CD4-positive, alpha-beta T cell treated with Interleukin-2 at 100 ng/mL for 4 hours (primary cell): ENCODE results near the gene BTBD9.

Source experiments
- DNase-seq: peaks from one replicate; pipeline ENCODE4 v3.0.0-alpha.2; 2020; ENCODE audit warnings: low spot score

BTBD9 gene

GRCh38 chr6:38341496-38341895, 298.2 kb downstream of the BTBD9 start:
- no peak for DNase-seq

GRCh38 chr6:38339914-38340313, 299.8 kb downstream of the BTBD9 start:
- DNase-seq: no peak

GRCh38 chr6:38337819-38338465, 301.8 kb downstream of the BTBD9 start:
- no peak for DNase-seq

GRCh38 chr6:38336922-38337321, 302.8 kb downstream of the BTBD9 start:
- no peak for DNase-seq

- DNase-seq: no peak
These were observed 312.9 kb downstream of the BTBD9 start for GRCh38 chr6:38326837-38327236.

GRCh38 chr6:38323216-38323615, 316.5 kb downstream of the BTBD9 start:
- no peak for DNase-seq

GRCh38 chr6:38322138-38322537, 317.6 kb downstream of the BTBD9 start:
- no peak for DNase-seq

GRCh38 chr6:38320843-38321242, 318.9 kb downstream of the BTBD9 start:
- no peak for DNase-seq

- no peak for DNase-seq
These were observed 319.4 kb downstream of the BTBD9 start for GRCh38 chr6:38320358-38320757.

GRCh38 chr6:38319256-38320212, 320.2 kb downstream of the BTBD9 start:
- no peak for DNase-seq

GRCh38 chr6:38316099-38316868, 323.4 kb downstream of the BTBD9 start:
- no peak for DNase-seq

- no peak for DNase-seq
These were observed 328.5 kb downstream of the BTBD9 start for GRCh38 chr6:38311201-38311600.

- no peak for DNase-seq
These were observed 329.7 kb downstream of the BTBD9 start for GRCh38 chr6:38310061-38310460.

GRCh38 chr6:38307740-38308139, 332.0 kb downstream of the BTBD9 start:
- DNase-seq: no peak

GRCh38 chr6:38306931-38307330, 332.8 kb downstream of the BTBD9 start:
- no peak for DNase-seq

GRCh38 chr6:38305995-38306681, 333.6 kb downstream of the BTBD9 start:
- DNase-seq: no peak

GRCh38 chr6:38302838-38303237, 336.9 kb downstream of the BTBD9 start:
- DNase-seq: no peak

GRCh38 chr6:38302081-38302480, 337.6 kb downstream of the BTBD9 start:
- no peak for DNase-seq

GRCh38 chr6:38290133-38290799, 349.5 kb downstream of the BTBD9 start:
- DNase-seq: no peak

GRCh38 chr6:38287487-38287886, 352.2 kb downstream of the BTBD9 start:
- no peak for DNase-seq

- DNase-seq: no peak
These were observed 354.8 kb downstream of the BTBD9 start for GRCh38 chr6:38284802-38285394.
